Esophagus squamous epithelium (tissue), 5 donors: ENCODE results near the gene KLHL33. TPM values are rescaled to one million over a fixed set of nuclear protein-coding genes. Genes with fewer than 3 reads are reported as not detected.
"Not testable (repeated sequence)": the region's sequence is repeated elsewhere in the genome, so short reads cannot be mapped to it uniquely, and the experiment has no call there.

ENCODE experiments used
- DNase-seq: peaks from one replicate; lab custom pipeline; 2025; lab: John Stamatoyannopoulos, UW
- H3K27ac ChIP-seq, 4 donors: fragments of 200-600 bp; sonication (generic); one replicate each; pipeline ENCODE4 v1.5.1; 2016 to 2019; ENCODE audit warnings: mild to moderate bottlenecking in 1 of 4
- H3K27me3 ChIP-seq, 4 donors: fragments of 200-600 bp; sonication (generic); 1 replicate in 3 of 4; 2 replicates in 1 of 4; pipeline versions ENCODE4 v1.5.1 to v1.6.0; 2017 to 2021; ENCODE audit warnings: antibody characterized with exemption in 1 of 4
- H3K36me3 ChIP-seq, 3 donors: fragments of 200-600 bp; sonication (generic); one replicate each; pipeline ENCODE4 v1.5.1; 2016 to 2019
- H3K4me1 ChIP-seq, 3 donors: fragments of 200-600 bp; sonication (generic); one replicate each; pipeline ENCODE4 v1.5.1; 2017 to 2019
- H3K4me3 ChIP-seq, 4 donors: fragments of 200-600 bp; sonication (generic); 1 replicate in 3 of 4; 2 replicates in 1 of 4; pipeline ENCODE4 v1.5.1; 2016 to 2019; ENCODE audit warnings: mild to moderate bottlenecking in 2 of 4, moderate library complexity in 1 of 4
- H3K9me3 ChIP-seq, 3 donors: fragments of 200-600 bp; sonication (generic); one replicate each; pipeline ENCODE4 v1.5.1; 2016 to 2019
- POLR2A ChIP-seq, 4 donors: fragments of 450-650 bp; IDR thresholded peaks; one replicate each; pipeline ENCODE4 v1.6.1; 2017; ENCODE audit warnings: antibody characterized with exemption in 4 of 4, mild to moderate bottlenecking in 4 of 4, moderate library complexity in 3 of 4
- WGBS, 2 donors: methylation state at CpG; one replicate each; pipeline ENCODE4 v1.1.5; 2018; 5-methylcytosine and 5-hydroxymethylcytosine counted together
- intact Hi-C: fragments of 100-400 bp; cut with DNase I; formaldehyde crosslinking; loops from one replicate; pipeline ENCODE4 v1.15.0; 2022
- total RNA-seq, 4 donors: library from RNA; depleted of rRNA; stranded (reverse); fragments of >200 nt; gene quantifications; one replicate each; pipeline ENCODE4 v1.1.0, GENCODE V29; 2016
- TF ChIP-seq, protein P1 (sequence below), 6 experiments: fragments of 450-650 bp in 4 of 6; fragments of 200-600 bp in 2 of 6; sonication (generic) in 2 of 6; IDR thresholded peaks; one replicate each; pipeline ENCODE4 v1.5.1; 2016 to 2019; ENCODE audit warnings: antibody characterized with exemption in 6 of 6, mild to moderate bottlenecking in 4 of 6, moderate library complexity in 4 of 6
- donor health status: DM: yes; HTN: yes; CAD: no.

KLHL33 gene
- total RNA-seq, 4 donors from 2014 or later, result 0.57 TPM; not detected in 3

DNA sequence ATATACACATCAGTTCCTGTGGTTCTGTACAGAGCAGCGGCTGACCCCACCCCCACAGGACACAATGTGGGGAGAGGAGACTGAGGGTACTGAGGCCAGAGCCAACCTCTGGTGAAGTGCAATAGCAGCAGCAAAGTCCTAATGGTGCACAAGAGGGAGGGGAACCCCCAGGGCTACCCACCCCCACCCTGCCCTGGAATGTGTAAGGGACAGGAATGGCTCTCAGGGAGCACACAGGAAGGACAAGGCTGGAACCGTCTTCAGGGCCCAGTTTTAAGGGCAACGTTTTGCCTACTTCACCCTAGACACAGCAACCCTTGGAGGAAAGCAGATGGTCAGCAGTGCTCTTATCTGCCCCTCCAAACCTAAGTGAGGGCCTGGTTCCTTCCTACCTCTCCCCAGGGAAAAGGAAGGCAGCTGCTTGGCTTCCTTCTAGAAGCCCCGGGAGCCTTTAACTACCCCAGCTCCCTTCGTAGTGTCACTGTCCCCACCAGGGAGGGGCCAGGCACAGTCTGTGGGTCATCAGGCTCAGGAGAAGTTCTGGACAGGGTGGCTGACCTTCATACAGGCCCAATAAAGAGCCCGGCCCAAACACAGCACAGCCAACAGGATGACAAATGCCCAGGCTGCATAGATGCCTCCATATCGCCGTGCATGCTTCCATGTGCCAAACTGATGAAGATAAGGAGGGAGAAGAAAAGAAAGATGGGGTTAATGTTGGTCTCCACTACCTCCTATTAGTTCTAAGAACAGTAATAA is 22.2 kb upstream of the KLHL33 start:
- H3K4me1 ChIP-seq, result peaks cover 25 to 72% (median 33%) of the 10 kb centered on the region in 3 donors
- peak overlapping the region in 1 of 4 donors; percentile 1 for H3K27ac ChIP-seq
- H3K4me3 ChIP-seq, result no peak overlapping the region
- no peaks in the 10 kb centered on the region for H3K9me3 ChIP-seq
- peaks cover 19 to 37% (median 29%) of the 10 kb centered on the region in 3 donors for H3K36me3 ChIP-seq
- 67 to 71% methylated on average over 5 of the region's 8 CpGs for WGBS, 2 donors
- TF ChIP-seq POLR2A (IDR thresholded peaks at IDR 0.05), result no peak
- TF ChIP-seq, protein P1, sequence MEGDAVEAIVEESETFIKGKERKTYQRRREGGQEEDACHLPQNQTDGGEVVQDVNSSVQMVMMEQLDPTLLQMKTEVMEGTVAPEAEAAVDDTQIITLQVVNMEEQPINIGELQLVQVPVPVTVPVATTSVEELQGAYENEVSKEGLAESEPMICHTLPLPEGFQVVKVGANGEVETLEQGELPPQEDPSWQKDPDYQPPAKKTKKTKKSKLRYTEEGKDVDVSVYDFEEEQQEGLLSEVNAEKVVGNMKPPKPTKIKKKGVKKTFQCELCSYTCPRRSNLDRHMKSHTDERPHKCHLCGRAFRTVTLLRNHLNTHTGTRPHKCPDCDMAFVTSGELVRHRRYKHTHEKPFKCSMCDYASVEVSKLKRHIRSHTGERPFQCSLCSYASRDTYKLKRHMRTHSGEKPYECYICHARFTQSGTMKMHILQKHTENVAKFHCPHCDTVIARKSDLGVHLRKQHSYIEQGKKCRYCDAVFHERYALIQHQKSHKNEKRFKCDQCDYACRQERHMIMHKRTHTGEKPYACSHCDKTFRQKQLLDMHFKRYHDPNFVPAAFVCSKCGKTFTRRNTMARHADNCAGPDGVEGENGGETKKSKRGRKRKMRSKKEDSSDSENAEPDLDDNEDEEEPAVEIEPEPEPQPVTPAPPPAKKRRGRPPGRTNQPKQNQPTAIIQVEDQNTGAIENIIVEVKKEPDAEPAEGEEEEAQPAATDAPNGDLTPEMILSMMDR (IDR thresholded peaks at IDR 0.05), result no peak
- intact Hi-C loops, result loop anchor here (5.0 kb wide), 1 partner anchor 111 kb away; no protein-coding TSS in a partner anchor
- DNase-seq, result no peak
- H3K27me3 ChIP-seq, result no peaks in the 10 kb centered on the region

DNA sequence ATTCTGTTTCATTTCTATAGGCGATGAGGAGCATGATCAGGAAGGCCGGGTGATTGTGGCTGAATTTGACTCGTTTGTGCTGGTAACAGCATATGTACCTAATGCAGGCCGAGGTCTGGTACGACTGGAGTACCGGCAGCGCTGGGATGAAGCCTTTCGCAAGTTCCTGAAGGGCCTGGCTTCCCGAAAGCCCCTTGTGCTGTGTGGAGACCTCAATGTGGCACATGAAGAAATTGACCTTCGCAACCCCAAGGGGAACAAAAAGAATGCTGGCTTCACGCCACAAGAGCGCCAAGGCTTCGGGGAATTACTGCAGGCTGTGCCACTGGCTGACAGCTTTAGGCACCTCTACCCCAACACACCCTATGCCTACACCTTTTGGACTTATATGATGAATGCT is 21.0 kb upstream of the KLHL33 start:
- DNase-seq, result no peak
- peaks cover 22 to 47% (median 33%) of the 10 kb centered on the region in 3 donors for H3K36me3 ChIP-seq
- no peak for TF ChIP-seq POLR2A (IDR thresholded peaks at IDR 0.05)
- TF ChIP-seq, protein P1 (IDR thresholded peaks at IDR 0.05), result no peak
- WGBS, 2 donors, result 60 to 69% methylated on average over 9 to 13 of the region's 13 CpGs
- H3K9me3 ChIP-seq, result no peaks in the 10 kb centered on the region
- peaks cover 27 to 72% (median 33%) of the 10 kb centered on the region in 3 donors for H3K4me1 ChIP-seq
- no peak overlapping the region for H3K4me3 ChIP-seq
- intact Hi-C loops, result loop anchor here (5.0 kb wide), 1 partner anchor 110 kb away; no protein-coding TSS in a partner anchor
- peak overlapping the region in 3 of 4 donors; percentile 12 to 97 (median 96) for H3K27ac ChIP-seq
- no peaks in the 10 kb centered on the region for H3K27me3 ChIP-seq

- no peak for DNase-seq
- intact Hi-C loops, result loop anchor here (5.0 kb wide), 1 partner anchor 108 kb away; no protein-coding TSS in a partner anchor
- peak overlapping the region; percentile 55 to 95 (median 84) for H3K4me3 ChIP-seq
- peaks cover 25 to 61% (median 46%) of the 10 kb centered on the region in 3 donors for H3K36me3 ChIP-seq
- peaks cover 26 to 67% (median 32%) of the 10 kb centered on the region in 3 donors for H3K4me1 ChIP-seq
- peak in 1 of 4 donors; percentile 1 for TF ChIP-seq POLR2A (IDR thresholded peaks at IDR 0.05)
- TF ChIP-seq, protein P1 (IDR thresholded peaks at IDR 0.05), result no peak
- WGBS, 2 donors, result 0% methylated on average over 34 to 39 of the region's 39 CpGs
- no peaks in the 10 kb centered on the region for H3K27me3 ChIP-seq
- no peaks in the 10 kb centered on the region for H3K9me3 ChIP-seq
- peak overlapping the region; percentile 85 to 98 (median 96) for H3K27ac ChIP-seq
Measured at GRCh38 chr14:20455355-20456300, 19.7 kb upstream of the KLHL33 start.

DNA sequence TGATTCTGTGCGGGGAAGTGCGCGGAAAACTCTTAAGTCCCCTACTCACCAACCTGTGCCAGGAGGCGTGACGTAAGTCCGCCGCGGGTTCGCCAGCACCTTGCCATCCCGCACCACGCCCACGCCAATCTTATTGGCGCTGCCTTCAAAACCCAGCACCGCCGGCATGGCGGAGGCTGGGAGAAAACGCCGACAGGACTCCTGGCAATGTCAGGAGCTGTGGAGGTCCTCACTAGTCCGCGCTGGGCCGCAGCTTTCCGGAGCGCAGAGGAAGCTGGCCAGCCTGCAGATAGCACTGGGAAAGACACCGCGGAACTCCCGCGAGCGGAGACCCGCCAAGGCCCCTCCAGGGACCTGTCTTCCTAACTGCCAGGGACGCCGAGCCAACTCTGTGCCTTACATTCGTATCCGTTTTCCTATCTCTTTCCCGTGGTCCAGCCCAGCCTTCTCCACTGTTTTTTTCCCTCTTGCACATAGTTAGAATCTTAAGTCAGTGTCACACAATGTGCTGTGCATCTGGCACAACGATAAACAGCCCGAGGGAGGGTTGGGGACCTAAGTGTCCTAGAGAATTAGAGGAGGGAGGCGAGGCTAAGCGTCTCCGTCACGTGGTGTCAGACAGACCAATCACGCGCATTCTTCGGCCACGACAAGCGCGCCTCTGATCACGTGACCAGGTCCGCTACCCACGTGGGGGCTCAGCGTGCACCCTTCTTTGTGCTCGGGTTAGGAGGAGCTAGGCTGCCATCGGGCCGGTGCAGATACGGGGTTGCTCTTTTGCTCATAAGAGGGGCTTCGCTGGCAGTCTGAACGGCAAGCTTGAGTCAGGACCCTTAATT is 18.8 kb upstream of the KLHL33 start, which contains the start of the genes APEX1 and OSGEP:
APEX1 (plus strand) TSS at position 711 of the 839 bp plus-strand sequence. CDS start 420 bp downstream, outside the sequence.
OSGEP (minus strand) TSS at position 297 of the 839 bp plus-strand sequence; CDS start at position 168, 129 bp downstream.
- Histone ChIP-seq H3K4me1 (peaks cover 18 to 58% (median 23%) of the 10 kb centered on the region in 3 donors), H3K27ac (peak within 1 kb of the TSS; percentile 85 to 98 (median 96)), H3K36me3 (peaks cover 25 to 66% (median 55%) of the 10 kb centered on the region in 3 donors), H3K27me3 (no peaks in the 10 kb centered on the region), H3K9me3 (no peaks in the 10 kb centered on the region), H3K4me3 (peak within 1 kb of the TSS; percentile 55 to 95 (median 84))
- intact Hi-C loops, result loop anchor here (5.0 kb wide), 1 partner anchor 107 kb away; no protein-coding TSS in a partner anchor
- TF ChIP-seq POLR2A (IDR thresholded peaks at IDR 0.05), result peak in 3 of 4 donors; percentile 55 to 82 (median 67)
- TF ChIP-seq, protein P1 (IDR thresholded peaks at IDR 0.05), result no peak
- DNase-seq, result peak; percentile 94
- 0% methylated on average over 14 to 40 of the region's 56 CpGs for WGBS, 2 donors

DNA sequence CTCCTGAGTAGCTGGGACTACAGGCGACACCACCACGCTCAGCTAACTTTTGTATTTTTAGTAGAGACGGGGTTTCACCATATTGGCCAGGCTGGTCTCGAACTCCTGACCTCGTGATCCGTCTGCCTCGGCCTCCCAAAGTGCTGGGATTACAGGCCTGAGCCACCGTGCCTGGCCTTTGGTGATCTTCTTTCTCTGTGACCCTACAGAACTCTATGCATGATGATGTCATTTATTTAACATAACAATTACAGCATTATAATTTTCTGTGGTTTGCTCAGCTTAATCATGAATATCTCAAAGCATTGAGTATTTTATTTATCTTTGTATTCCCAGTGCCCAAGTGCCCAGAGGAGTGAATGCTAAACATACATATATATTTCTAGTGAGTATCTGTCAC is 16.9 kb upstream of the KLHL33 start:
- H3K27ac ChIP-seq, H3K9me3 ChIP-seq, H3K4me3 ChIP-seq, H3K27me3 ChIP-seq, DNase-seq, intact Hi-C loops: not testable (repeated sequence)
- 89% methylated on average over 8 of the region's 8 CpGs for WGBS, 2 donors
- Histone ChIP-seq H3K36me3 (peaks cover 24 to 66% (median 55%) of the 10 kb centered on the region in 3 donors), H3K4me1 (peaks cover 15 to 39% (median 20%) of the 10 kb centered on the region in 3 donors)
